NCI-H1694 treated with DMSO at 0.1 percent for 48 hours (cell line): ENCODE data around the gene ZNF646.

Experiments
- DNase-seq: peaks from one replicate; lab custom pipeline; 2025; lab: John Stamatoyannopoulos, UW

The ZNF646 gene

GRCh38 chr16:31130899-31131298, 56.7 kb downstream of the ZNF646 start:
- no peak for DNase-seq

- no peak for DNase-seq
These were observed 57.2 kb downstream of the ZNF646 start for GRCh38 chr16:31131416-31131815.

DNA sequence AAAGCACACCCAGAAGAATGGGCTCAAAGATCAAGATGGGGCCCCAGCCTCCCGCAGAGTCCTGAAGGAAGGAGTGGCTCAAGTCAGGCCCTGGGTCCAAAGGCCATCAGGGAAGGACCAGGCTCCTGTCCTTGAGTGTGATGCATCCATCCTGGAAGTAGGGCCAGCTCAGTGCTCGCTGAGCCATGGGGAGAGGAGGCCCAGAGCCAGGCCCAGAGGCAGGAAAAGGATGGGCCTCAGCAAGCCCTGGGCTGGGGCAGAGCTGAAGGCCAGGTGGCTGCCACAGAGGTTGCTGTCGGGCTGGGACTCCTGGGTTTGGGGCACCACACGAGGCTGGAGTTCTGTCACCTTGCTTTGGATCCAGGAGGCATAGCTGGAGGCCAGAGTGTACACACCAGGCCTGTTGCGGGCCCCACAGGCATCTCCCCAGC, 57.6 kb downstream of the ZNF646 start:
- DNase-seq = no peak

- DNase-seq = no peak
These were observed 58.2 kb downstream of the ZNF646 start for GRCh38 chr16:31132303-31132979.

- DNase-seq = no peak
These were observed 58.9 kb downstream of the ZNF646 start for GRCh38 chr16:31133046-31133501.
